ENCODE data around the gene ANKRD31.

The ANKRD31 gene

GRCh38 chr5:75023368-75024159 lies 213.1 kb downstream of the ANKRD31 start:
- FAIRE-seq = no peak

DNA sequence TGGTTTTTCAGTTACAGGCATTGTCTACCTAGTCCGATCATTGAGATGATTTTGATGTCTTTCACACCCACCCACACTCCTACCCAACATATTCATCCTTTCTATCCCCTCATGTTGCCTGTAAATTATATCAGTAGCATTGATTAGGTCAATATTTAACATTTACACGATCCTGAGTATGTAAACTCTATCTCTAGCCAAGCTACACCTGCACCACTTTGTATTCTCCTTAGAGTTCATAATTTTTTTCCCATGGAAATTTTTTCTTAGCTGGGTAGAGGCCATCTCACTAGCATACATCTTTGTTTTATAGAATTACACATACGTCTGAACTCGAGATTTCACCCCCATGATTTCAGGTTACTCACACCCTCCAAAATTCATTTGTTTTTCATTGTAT lies 214.9 kb downstream of the ANKRD31 start:
- no peak for FAIRE-seq

GRCh38 chr5:75021219-75021618 lies 215.5 kb downstream of the ANKRD31 start:
- no peak for FAIRE-seq

DNA sequence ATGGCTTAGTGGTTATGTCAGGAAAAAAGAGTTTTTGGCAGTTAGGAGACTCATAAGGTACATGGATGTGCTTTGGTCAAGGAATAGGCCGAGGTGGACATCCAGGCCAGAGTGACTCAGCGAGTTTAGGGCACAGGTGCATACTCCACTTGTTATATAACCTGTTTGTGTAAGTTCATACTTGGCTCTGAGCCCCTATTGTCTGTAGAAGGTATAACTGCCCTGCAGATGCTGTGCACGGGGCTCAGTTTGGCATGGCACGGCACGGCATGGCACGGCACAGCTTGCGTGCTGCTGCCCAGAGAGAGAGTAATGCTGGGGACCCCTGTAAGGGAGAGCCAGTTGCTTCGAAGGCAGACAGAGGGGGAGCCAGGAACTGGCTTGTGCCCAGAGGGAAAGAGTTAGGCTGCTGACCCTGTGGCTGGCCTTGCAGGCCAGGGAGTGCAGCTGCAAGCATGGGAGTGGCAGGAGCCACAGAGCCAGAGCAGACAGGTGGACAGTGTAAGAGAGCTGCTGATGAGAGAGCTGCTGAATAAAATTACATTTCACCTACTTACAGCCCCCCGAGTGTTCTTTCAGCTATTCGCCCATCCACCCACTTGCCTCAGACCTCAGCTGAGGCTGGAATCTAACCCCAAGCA lies 216.5 kb downstream of the ANKRD31 start:
- no peak for FAIRE-seq

GRCh38 chr5:75018805-75019587 lies 217.7 kb downstream of the ANKRD31 start:
- no peak for FAIRE-seq

Data from TTC549 (cell line).